Neural cell (in vitro differentiated cells): Measurements from ENCODE around the gene SLC4A3.

Experiments
- TAF1 ChIP-seq: IDR thresholded peaks from 2 replicates; pipeline ENCODE4 v1.6.1; 2012; ENCODE audit warnings: low read depth
- TF ChIP-seq, protein P1 (sequence below): fragments of 450-650 bp; IDR thresholded peaks from 2 replicates; pipeline ENCODE4 v1.5.1; 2014; ENCODE audit warnings: antibody characterized with exemption, mild to moderate bottlenecking, moderate library complexity; ENCODE audit not compliant: poor library complexity, severe bottlenecking

DNA sequence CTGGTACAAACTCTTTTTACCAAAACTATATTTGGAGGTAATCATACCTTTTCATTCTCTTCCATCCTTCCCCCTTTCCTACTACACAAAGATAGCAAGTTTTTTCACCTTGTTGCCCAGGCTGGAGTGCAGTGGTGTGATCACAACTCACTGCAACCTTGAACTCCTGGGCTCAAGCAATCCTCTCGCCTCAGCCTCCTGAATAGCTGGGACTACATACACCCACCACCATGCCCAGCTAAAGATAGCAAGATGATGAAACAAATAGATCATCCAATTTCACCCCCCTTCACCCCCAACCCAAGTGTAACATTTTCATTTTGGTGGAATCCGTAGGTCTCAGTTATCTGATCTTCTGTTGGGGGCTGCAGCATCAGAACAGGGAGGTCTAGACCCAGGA lies 34.3 kb upstream of the SLC4A3 start:
- TF ChIP-seq, protein P1, sequence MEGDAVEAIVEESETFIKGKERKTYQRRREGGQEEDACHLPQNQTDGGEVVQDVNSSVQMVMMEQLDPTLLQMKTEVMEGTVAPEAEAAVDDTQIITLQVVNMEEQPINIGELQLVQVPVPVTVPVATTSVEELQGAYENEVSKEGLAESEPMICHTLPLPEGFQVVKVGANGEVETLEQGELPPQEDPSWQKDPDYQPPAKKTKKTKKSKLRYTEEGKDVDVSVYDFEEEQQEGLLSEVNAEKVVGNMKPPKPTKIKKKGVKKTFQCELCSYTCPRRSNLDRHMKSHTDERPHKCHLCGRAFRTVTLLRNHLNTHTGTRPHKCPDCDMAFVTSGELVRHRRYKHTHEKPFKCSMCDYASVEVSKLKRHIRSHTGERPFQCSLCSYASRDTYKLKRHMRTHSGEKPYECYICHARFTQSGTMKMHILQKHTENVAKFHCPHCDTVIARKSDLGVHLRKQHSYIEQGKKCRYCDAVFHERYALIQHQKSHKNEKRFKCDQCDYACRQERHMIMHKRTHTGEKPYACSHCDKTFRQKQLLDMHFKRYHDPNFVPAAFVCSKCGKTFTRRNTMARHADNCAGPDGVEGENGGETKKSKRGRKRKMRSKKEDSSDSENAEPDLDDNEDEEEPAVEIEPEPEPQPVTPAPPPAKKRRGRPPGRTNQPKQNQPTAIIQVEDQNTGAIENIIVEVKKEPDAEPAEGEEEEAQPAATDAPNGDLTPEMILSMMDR, result no peak
- TF ChIP-seq TAF1, result no peak
